Loucy (cell line): ENCODE data around the gene SCFD2.

Experiments
- CTCF ChIP-seq: fragments of 200-600 bp; sonication (generic); conservative IDR thresholded peaks from 2 replicates; pipeline ENCODE4 v1.5.1; 2014; ENCODE audit warnings: mild to moderate bottlenecking, antibody characterized with exemption, low read length
- EZH2phosphoT487 ChIP-seq: fragments of 200-600 bp; IDR thresholded peaks from 2 replicates; pipeline ENCODE4 v1.6.1; 2018; ENCODE audit warnings: antibody characterized with exemption, mild to moderate bottlenecking, moderate library complexity, borderline replicate concordance

GRCh38 chr4:53044651-53044960 is 321.3 kb downstream of the SCFD2 start:
- TF ChIP-seq CTCF (no peak), EZH2phosphoT487 (no peak)
